GM21619 (cell line): ENCODE results near the gene TAPT1.
"Not testable (repeated sequence)": the region's sequence is repeated elsewhere in the genome, so short reads cannot be mapped to it uniquely, and the experiment has no call there.

Experiments used
- ATAC-seq: cut with Tn5 transposase; IDR thresholded peaks from one replicate; pipeline ENCODE4 v1.9.1; 2021; ENCODE audit not compliant: unreplicated experiment

The TAPT1 gene, protein sequence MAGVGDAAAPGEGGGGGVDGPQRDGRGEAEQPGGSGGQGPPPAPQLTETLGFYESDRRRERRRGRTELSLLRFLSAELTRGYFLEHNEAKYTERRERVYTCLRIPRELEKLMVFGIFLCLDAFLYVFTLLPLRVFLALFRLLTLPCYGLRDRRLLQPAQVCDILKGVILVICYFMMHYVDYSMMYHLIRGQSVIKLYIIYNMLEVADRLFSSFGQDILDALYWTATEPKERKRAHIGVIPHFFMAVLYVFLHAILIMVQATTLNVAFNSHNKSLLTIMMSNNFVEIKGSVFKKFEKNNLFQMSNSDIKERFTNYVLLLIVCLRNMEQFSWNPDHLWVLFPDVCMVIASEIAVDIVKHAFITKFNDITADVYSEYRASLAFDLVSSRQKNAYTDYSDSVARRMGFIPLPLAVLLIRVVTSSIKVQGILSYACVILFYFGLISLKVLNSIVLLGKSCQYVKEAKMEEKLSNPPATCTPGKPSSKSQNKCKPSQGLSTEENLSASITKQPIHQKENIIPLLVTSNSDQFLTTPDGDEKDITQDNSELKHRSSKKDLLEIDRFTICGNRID

DNA sequence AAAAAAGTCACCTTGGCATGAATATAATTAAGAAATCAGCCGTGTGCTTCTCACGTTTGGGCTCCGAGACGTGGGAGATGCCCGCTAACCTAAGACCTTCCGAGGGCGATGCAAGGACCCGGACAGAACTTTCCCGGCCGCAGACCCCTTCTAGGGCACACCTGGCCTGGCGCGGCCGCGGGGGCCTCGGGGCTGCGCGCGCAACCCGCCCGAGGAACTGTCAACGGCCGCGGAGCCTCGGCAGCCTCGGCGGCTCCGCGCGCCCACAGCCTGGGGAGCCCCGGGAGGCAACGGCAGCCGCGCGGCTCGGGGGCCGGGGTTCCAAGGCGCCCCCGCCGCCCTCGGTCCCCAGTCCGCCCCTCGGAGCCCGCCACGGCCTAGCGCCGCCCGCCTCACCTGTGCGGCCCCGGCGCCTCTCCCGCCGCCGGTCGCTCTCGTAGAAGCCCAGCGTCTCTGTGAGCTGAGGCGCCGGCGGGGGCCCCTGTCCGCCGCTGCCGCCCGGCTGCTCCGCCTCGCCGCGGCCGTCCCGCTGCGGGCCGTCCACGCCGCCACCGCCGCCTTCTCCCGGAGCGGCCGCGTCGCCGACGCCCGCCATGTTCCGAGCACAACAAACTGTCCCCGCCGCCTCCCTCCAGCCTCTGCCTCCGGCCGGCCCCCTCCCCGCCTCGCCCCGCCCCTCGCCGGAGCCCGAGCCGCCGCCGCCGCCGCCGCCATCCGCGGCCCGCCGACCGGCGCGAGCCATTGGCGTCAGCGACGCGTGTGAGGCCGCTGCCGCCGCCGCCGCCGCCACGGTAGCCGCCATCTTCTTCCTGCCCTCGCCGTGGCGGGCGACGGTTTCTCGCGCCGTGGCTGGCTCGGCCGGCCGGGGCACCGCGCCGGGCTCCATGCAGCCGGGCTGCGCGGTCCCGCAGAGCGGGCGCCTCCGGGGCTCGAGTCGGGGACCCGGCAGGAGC lies at the start of gene TAPT1:
Gene TAPT1, minus strand, starts transcription at position 609 of the 953 bp plus-strand sequence. Its CDS starts 14 bp downstream, at position 595.
- ATAC-seq: peak; percentile 64

GRCh38 chr4:16271411-16271810 lies 45.1 kb upstream of the TAPT1 start:
- ATAC-seq: no peak

DNA sequence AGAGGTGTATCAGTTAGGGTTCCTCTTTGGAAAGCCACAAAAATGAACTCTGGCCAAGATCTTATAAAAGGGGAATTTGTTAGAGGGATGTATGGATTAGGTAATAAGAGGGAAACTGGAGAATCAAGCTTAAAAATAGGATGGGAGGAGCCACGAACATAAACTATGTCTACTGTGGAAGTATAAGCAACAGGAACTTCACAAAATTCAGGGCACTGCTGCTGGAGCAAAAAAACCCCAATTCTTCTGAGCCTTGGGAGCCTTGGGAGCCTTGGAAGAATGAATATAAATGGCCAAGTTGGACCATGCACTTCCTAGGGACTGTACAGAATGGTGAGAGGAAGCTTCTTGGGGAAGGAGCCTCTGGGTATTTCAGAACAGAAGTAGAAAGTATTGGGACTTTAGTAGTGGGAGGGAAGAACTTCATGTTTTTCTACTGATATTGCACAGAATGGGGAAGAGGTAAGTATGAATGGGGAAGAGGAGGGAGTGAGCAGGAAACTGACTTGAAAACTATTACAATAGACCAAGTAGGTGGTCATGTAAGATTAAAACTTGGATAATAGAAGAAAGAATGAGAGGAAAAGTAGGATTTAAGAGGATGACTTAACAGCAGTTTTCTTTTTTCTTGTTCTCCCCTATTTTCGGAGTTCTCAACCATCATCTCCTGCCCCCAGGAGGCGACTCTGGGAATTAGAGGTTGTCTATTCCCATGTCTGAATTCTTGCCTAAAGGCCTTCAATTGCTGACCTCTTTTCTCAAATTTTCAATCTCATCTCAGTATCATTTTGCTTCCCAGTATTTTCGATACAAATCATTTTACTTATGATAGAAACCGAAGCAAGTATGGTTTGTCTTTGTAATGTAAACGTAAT lies 44.4 kb upstream of the TAPT1 start:
- no peak for ATAC-seq

GRCh38 chr4:16269742-16270453 lies 43.6 kb upstream of the TAPT1 start:
- not testable (repeated sequence) for ATAC-seq

- ATAC-seq: no peak
Observed at GRCh38 chr4:16269240-16269639, 43.0 kb upstream of the TAPT1 start.

GRCh38 chr4:16268290-16268689 lies 42.0 kb upstream of the TAPT1 start:
- no peak for ATAC-seq

DNA sequence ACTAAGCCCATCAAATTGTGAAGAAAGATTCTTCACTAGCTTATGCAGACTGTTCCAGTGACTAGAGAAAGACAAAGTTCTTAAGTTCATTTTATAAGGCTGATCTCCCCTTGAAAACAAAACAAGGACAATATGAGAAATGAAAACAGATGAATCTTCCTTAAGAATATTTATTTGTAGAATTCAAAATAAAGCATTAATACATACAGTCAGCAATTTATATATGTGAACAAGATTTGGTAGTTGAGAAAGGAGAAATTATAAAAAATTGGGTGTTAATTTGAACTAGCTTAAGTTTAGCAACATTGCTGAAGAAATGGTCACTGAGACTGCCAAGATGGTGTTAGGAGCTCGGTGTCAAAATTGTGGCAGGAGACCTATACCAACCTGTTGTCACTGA lies 41.4 kb upstream of the TAPT1 start:
- no peak for ATAC-seq

DNA sequence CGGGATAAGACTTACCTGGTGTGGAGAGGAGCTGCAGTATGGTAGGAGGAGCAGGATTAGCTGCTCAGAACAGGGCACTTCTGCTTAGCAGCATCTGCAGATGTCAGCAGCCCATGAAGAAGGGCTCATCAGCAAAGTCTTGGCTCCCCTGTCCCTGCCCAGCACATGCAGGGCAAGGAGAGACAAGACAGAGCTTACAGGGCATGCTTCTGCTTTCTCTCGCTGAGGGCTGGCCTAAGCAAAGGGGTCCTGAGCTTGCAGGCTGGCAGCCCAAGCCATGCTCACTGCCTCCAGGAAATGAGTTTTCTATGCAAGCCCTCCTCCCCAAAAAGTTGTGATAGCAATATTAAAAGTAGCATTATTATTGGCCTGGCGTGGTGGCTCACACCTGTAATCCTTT lies 39.5 kb upstream of the TAPT1 start:
- ATAC-seq: no peak

DNA sequence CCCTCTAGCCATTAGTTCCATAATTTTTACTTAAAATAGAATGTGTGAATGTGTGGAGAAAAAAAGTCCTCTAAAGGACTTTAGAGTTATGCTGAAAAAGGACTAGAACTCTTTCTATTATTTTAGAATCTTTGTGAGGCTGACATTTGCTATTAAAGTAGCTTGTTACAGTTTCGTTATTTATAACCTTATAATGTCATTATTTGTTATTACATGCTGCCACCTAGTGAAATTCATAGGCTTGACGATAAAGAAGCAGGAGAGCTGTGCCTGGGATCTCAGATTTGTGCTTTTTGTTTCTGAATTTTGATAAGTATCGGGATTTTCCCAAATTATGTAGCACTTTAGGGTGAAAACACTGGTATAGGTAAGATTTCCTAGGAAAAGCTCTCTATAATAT lies 38.5 kb upstream of the TAPT1 start:
- ATAC-seq: peak; percentile 69

- no peak for ATAC-seq
Observed at GRCh38 chr4:16263056-16263455, 36.8 kb upstream of the TAPT1 start.

- no peak for ATAC-seq
Observed at GRCh38 chr4:16262188-16262587, 35.9 kb upstream of the TAPT1 start.

GRCh38 chr4:16261313-16261878 lies 35.1 kb upstream of the TAPT1 start:
- no peak for ATAC-seq

DNA sequence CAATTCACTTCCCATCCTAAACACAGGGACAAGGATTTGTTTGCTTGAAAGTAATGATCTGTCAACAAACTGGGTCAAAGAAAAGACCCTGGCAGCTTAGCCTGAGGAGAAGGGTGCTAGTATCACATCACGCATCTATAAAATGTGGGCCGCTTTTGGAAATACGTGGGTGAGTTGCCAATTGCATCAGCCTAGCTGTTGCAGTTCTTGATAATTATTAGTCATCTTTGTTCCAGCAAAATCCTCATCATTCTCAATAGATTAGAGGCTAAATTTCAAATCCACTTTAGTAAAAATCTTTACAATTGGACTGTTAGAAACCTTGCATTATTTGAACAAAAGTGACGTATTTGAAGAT lies 33.6 kb upstream of the TAPT1 start:
- no peak for ATAC-seq

GRCh38 chr4:16259241-16259888 lies 33.1 kb upstream of the TAPT1 start:
- ATAC-seq: no peak

DNA sequence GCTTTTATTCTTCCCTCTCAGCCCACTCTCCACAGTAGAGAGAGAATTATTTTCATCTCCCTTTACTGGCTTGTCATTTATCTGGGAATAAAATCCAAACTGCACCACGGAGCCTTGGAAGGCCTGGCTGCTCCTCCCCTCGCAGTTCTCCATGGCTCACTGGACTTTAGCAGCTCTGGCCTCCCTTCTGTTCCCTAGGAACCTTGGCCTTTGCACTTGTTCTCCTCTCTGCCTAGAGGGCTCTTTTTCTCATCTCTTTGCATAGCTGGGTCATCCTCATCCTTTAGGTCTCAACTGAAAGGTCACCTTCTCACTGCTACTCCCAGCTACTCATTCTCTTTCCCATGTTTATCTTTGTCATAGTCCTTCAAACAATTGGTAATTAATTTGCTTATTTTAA lies 31.3 kb upstream of the TAPT1 start:
- ATAC-seq: no peak

DNA sequence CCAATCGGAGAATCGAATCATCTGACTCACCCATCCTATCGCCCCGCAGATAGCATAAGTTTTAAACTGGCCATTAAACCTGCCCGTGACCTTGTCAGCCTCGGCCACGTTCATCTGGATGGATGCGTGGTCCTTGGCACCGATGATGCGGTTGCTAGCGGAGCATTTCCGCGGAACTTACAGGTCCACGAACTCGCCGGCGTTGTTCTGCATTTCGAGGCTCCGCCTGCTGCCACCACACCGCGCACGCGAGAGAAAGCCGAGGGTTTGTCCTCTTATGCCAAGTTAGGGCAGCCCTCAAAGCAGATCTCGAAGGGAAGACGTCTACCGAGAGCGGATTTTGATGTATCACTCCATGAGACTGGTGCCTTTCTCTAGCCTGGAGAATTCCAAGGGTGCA lies 30.1 kb upstream of the TAPT1 start:
- no peak for ATAC-seq

- no peak for ATAC-seq
Observed at GRCh38 chr4:16255730-16256129, 29.5 kb upstream of the TAPT1 start.

- no peak for ATAC-seq
Observed at GRCh38 chr4:16253127-16253960, 27.1 kb upstream of the TAPT1 start.
